Dermis microvascular lymphatic vessel endothelial cell (primary cell): ENCODE results near the gene DHRS13. TPM values are rescaled to one million over a fixed set of nuclear protein-coding genes. Genes with fewer than 3 reads are reported as not detected.
A peak's percentile ranks its signal among the peaks of the same experiment; 100 is the strongest.
"Not testable (repeated sequence)": the region's sequence is repeated elsewhere in the genome, so short reads cannot be mapped to it uniquely, and the experiment has no call there.

ENCODE experiments used
- DNase-seq, 2 donors: peaks; one replicate each; pipeline versions ENCODE4 v3.0.0 to v3.0.0-alpha.2; 2010; ENCODE audit warnings: low read depth in 2 of 2
- total RNA-seq: library from RNA; depleted of rRNA; stranded (reverse); fragments of >200 nt; gene quantifications from 2 replicates; pipeline ENCODE4 v1.2.1, GENCODE V29; 2014

The DHRS13 gene
- total RNA-seq, 1 donor from 2014 or later: 9.1 TPM

- DNase-seq: no peak
These were observed 33.0 kb upstream of the DHRS13 start for GRCh38 chr17:28935744-28936460.

DNA sequence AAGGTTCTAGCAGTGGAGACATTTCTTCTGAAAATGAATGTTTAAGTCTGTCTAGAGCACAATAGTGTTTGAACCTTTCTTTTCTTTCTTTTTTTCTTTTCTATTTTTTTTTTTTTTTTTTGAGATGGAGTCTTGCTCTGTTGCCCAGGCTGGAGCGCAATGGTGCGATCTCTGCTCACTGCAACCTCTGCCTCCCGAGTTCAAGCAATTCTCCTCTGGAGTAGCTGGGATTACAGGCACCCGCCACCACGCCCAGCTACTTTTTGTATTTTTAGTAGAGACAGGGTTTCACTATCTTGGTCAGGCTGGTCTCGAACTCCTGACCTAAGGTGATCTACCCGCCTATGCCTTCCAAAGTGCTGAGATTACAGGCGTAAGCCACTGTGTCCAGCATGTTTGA is 31.6 kb upstream of the DHRS13 start:
- not testable (repeated sequence) for DNase-seq

DNA sequence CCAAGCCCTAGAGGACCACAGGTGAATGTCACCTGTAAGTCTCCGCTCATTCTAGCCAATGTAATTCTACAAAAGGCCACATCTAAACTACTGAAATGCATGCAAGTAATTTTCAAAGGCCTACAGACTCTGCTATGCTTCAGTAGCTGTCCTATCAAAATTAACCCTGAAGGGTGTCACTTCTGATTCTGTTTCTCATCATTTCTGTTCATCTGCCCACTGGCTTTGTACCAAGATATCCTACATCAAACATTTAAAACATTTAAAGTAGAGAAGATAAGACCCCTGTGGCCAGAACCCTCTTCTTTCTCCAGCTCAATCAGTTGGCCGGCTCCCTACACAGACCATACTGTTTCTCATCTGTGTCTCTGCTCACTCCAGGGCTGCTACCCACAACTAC is 26.9 kb upstream of the DHRS13 start:
- no peak for DNase-seq

GRCh38 chr17:28928061-28928460 is 25.2 kb upstream of the DHRS13 start:
- DNase-seq: no peak

DNA sequence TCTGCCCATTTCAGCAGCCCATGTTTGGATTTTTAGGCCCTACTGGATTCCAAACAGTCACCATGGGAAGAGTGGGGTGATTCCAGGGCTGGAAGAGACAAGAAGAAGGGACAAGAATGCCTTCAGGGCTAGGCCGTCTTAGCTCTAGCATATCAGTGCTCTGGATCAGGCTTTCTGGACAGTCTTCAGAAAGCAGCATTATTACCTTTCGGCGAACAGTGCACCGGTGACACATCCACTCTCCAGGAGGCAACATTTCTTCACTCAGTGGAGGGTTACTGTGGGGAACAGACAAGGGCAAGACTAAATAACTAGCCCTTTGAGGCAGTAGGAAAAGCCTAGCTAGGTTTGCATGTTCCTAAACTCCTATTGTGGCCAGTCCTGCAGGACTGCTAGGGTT is 23.9 kb upstream of the DHRS13 start:
- DNase-seq: no peak

- no peak for DNase-seq
These were observed 23.5 kb upstream of the DHRS13 start for GRCh38 chr17:28926366-28926765.

DNA sequence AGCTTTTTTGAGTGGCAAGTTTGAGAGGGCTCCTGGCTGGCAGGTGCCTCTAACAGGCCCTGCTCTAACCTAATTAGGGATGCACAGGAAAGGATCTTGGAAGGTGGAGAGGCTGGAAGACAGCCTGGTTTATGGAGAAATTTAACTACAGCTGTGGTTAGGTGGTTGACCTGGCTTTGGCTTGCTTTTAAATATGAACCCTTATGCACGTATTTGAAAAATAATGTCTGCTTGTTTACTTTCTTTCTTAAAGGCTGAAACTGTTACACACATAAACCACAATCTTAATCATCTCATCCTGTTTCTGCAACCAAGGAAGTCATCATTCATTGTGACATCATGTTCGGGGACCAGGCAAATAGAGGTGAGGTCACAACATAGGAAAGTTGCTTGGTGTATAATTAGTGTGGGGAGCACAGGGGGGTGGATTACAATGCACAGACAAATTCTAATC is 23.1 kb upstream of the DHRS13 start:
- peak in 1 of 2 donors; percentile 85 for DNase-seq

DNA sequence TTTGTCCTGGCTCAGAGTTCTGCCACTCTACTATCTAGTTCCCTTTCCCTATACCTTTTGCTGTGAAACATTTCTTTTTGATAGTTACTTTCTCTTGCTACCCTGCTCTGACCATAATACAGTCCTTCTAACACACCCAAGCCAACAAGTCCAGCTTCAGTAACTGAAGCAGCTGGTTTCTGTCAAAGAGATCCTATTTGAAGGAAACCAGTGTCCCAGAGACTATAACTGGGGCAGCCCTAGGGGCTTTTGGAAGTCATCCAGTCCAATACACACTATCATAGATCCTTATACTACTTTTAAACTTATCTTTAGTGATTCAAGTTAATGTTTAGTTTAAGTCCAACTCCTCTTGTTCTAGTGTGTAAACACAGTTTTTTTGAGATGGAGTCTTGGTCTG is 17.3 kb upstream of the DHRS13 start:
- DNase-seq: no peak

GRCh38 chr17:28918295-28918694 is 15.4 kb upstream of the DHRS13 start:
- DNase-seq: no peak

- DNase-seq: no peak
These were observed 14.6 kb upstream of the DHRS13 start for GRCh38 chr17:28917465-28917864.

DNA sequence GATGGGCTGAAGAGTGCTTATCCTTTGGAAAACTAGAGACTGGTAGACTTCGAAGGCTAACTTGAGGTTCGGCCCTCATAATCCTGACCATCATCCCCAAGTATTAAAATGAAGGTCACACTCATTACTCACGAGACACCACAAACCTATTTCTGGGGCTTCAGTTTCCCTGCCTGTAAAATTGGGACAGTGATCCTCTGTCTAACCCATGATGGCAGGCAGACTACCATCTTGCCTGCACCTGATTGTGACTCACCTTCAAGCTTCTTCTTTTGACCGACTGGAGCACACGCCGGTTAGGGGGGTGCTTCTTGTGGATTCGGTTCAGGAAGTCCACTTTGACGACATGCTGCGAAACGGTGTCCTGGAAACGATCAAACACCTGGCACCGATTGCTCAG is 14.2 kb upstream of the DHRS13 start:
- DNase-seq: no peak

DNA sequence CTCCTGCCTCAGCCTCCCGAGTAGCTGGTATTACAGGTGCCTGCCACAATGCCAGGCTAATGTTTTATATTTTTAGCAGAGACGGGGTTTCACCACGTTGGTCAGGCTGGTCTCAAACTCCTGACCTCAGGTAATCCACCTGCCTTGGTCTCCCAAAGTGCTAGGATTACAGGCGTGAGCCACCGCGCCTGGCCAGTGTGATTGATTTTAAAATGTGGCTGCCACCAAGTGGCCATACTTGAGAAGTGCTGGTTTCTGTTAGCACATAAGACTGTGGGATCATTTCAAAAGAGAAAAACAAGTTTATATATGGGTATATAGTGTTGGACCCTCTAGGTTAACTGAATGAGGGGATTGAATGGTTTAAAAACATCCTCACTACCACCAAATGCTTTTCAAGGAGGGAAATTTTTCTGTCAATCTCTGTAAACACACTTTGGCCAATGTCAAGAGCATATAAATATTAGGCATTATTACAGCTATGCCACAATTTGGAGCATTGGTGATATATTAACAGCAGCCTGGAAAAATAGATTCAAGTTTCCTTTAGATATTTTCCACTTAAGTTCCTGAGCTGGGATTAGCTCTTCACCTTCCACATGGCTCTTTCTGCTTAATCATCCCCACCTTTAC is 13.5 kb upstream of the DHRS13 start:
- DNase-seq: peak; percentile 54 to 70

DNA sequence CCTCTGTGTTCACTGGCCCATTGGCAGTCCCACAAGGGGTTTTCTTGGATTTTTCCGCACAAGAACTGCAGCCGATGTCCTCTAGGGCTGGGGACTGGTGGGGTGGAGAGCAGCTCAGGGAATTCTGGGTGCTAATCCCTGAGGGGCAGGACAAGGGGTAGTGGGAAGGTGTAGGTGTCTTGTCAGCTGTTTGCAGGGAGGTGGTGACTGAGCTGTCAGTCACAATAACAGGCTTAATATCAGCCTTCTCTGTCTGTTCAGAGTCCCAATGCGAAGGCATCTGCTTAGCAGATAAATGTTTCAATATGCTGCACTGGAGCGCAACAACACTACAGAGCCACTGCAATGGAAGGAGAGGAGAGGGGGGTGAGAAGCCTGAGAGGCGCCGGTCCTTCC is 10.1 kb upstream of the DHRS13 start:
- no peak for DNase-seq

DNA sequence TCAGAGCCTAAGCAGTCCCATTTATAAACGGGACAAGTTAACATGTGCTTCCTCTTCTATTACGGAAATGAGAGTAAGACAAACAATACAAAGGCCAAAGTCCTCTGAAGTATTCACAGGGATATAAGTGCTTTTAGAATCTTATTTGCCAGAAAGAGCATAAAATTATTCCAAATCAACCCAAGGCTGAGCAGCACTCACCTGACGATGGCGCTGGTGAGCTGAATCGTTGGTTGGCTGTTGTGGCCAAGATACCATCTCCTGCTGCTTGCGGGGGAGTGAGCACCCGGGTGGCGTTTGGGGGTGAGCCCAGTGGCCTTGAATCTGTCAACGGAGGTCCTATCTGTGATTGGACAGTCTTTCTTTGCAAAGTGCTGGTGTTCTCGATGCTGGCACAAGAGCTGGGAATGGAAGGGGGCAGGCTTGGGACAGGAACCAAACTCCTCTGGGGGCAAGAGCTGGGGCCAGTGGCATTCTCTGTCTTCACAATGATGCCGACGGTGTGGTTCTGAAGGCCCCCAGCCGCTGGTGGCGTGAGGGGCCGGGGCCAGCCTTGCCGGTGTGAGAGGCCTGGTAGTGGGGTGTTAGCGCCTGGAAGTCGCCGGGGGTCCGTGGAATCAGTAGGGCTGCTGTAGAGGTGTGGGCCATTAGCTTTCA is 9.5 kb upstream of the DHRS13 start:
- peak; percentile 44 to 85 for DNase-seq

DNA sequence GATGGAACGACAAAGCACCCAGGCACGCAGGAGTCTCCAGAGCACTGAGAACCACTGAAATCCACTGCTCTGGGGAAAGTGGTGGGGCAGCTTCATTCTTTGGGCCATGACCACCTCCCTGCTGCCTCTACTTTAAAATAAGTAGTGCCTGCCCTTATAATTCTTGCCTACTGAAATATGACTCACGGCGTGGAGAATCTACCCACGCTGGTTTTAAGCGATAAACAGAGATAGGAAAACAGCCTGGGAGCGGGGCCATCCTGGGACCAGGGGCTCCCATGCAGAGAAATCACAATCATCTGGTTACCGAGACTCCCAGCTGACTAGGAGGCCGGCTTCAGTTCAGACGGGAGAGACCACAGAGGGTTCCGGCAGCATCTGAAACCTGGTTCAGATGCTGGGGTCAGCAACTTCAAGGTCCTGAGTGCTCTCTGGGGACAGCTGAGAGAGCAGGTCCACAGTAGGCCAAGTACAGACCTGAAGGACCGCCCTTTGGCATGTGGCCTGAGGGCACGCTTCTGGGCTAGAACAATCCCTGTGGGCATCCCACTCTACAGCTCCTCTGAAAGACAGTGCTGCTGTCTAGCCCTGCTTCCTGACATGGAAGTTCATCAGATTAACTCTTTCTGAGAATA is 8.6 kb upstream of the DHRS13 start:
- DNase-seq: no peak

DNA sequence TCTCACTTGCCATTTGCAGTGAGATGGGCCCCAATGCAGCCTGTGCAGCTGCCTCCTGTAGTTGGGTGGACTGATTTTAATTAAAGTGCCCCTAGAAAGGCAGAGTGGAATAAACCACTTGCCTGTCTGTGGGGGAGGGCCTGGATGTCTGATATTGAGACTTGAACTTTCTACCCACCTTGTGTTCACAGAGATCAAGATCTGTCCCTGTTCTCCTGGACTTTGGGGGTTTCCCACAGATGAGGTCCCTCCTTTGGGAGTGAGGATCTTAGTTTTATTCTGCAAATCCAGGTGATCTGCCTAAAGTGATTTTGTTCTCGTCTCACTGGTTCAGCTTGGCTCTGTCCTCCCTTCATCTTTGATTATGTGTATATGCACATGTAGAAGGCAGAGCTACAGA is 7.7 kb upstream of the DHRS13 start:
- no peak for DNase-seq

DNA sequence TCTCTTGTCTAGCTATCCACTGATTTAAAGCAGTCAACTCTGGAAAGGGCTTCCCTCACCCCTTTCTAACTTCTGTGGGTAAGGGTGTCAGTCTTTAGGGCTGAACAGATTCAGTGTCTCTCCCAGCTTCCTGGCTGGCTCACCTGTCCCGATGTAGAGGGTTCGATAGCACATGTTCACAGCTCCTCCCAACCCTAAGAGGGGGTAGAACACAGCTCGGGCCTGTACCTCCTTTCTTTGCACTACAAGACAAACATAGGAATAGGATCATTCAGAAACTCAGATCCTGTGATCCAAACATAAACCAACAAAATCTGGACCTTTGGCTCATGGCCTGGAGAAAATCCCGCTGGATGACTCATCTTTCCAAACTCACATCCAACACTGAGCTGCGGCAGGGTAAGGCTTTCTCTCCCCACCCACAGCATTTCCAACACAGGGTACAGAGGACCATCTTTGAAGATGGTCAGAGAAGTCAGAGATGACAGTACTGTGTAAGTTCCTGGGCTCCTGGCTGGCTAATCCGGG is 5.8 kb upstream of the DHRS13 start:
- DNase-seq: peak; percentile 48 to 77

GRCh38 chr17:28907709-28908475 is 5.0 kb upstream of the DHRS13 start:
- DNase-seq: no peak

DNA sequence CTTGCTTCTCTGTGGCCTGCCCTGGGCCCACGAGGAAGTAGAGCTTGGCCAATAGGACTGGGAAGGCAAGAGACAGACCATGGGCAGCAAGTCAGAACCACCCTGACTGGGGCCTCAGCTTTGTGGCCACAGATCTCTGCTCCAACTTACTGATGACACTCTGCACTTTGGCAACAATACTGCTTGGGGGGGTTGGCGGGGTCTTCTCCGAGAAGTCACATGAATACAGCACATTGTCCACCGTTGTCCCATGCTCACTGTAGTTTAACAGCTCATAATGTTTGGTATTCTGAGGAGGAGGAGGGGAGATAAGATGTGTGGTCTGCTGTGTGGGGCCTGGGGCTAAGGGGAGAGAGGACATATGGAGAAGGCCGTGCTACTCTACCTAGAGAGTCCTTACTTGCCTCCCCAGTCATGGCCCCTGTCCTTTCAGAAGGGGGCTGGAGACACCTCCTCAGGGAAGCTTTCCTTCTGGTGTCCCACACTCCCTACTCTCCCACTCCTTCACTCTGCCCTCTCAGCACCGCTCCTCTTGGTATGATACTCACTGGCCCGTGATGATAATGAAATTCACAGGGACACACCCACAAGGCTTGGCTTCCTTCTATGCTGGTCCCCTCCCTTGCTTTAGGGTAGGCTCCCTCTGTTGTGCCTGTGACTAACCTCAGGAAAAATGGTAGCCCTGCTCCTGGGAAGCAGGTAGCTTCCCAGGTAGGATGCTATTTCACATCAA is 4.0 kb upstream of the DHRS13 start:
- no peak for DNase-seq

DNA sequence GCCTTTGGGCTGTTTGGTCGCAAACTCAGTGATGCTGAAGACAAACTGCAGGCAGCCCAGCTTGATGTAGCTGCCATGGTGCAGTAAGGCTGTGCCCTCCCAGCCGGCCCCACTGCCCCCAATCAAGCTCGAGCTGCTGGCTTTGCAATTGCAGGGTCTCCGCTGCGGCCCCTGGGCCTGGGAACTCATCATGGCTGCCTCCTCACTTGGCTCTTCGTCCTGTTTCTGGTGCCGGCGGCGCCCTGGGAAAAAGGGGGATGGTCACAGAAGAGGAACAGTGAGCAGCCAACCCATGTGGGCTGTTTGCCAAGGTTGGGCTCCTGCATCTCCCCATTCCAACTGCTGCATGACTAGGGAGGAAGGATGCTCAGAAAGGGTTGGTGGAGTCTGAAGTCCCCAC is 3.4 kb upstream of the DHRS13 start:
- DNase-seq: no peak

DNA sequence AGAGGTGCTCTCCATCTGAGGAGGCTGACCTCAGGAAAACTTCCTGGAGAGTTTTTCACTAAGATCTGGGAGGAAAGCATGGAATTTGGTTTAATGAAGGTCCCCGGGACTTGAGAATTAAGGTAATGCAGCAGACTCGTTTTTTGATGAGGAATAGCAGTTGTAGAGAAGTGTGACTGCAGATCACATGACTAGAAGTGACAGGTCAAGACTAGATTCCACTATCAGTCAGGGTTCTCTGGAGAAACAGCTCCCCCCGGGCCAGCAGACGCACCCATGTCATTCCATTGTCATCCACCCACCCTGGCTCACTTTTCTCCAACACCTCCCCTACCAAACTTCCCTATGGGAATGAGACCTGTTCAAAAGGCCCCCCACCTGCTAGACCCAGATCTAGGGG is 1.9 kb upstream of the DHRS13 start:
- DNase-seq: no peak
